Measurements from ENCODE around the gene CHID1.

CHID1 gene

GRCh38 chr11:914204-914603 is 3.6 kb upstream of the CHID1 start:
- Histone ChIP-seq H3K4me1 (ENCODE audit: insufficient read depth, low read length, poor library complexity, severe bottlenecking) (peaks cover 19% of the 10 kb centered on the region), H3K9me2 (replicated peaks; ENCODE audit: low read depth, low read length) (no peaks in the 10 kb centered on the region), H3K9ac (ENCODE audit: low read depth, low read length, poor library complexity, severe bottlenecking) (no peak overlapping the region), H3F3A (ENCODE audit: low read depth) (no peaks in the 10 kb centered on the region), H3K4me3 (ENCODE audit: low read length, poor library complexity, severe bottlenecking) (no peak overlapping the region), H3K9me3 (ENCODE audit: insufficient read depth, low read depth, low read length) (no peaks in the 10 kb centered on the region), H3K27me3 (ENCODE audit: insufficient read depth, low read length, poor library complexity, severe bottlenecking) (no peaks in the 10 kb centered on the region), H3K36me3 (ENCODE audit: insufficient read depth, low read length) (no peaks in the 10 kb centered on the region), H3K4me2 (ENCODE audit: low read depth, low read length, poor library complexity, severe bottlenecking) (no peak overlapping the region), H3K79me2 (ENCODE audit: insufficient read depth, low read length) (peaks cover 14% of the 10 kb centered on the region), H4K20me1 (ENCODE audit: insufficient read depth, low read length, poor library complexity, severe bottlenecking) (peaks cover 5% of the 10 kb centered on the region), H2AFZ (ENCODE audit: low read length) (no peak overlapping the region)
- TF ChIP-seq CTCF (conservative IDR thresholded peaks at IDR 0.05; ENCODE audit: low read length): no peak
- no peak for TF ChIP-seq EZH2phosphoT487 (IDR thresholded peaks at IDR 0.05; ENCODE audit: borderline replicate concordance)

GRCh38 chr11:913043-913442 is 2.4 kb upstream of the CHID1 start:
- no peak overlapping the region for H3K9ac ChIP-seq (ENCODE audit: low read depth, low read length, poor library complexity, severe bottlenecking)
- H3K27me3 ChIP-seq (ENCODE audit: insufficient read depth, low read length, poor library complexity, severe bottlenecking): no peaks in the 10 kb centered on the region
- H3K4me2 ChIP-seq (ENCODE audit: low read depth, low read length, poor library complexity, severe bottlenecking): no peak overlapping the region
- H3K4me3 ChIP-seq (ENCODE audit: low read length, poor library complexity, severe bottlenecking): no peak overlapping the region
- H3K36me3 ChIP-seq (ENCODE audit: insufficient read depth, low read length): no peaks in the 10 kb centered on the region
- peaks cover 5% of the 10 kb centered on the region for H4K20me1 ChIP-seq (ENCODE audit: insufficient read depth, low read length, poor library complexity, severe bottlenecking)
- TF ChIP-seq CTCF (conservative IDR thresholded peaks at IDR 0.05; ENCODE audit: low read length) (no peak), EZH2phosphoT487 (IDR thresholded peaks at IDR 0.05; ENCODE audit: borderline replicate concordance) (no peak)
- no peak overlapping the region for H2AFZ ChIP-seq (ENCODE audit: low read length)
- H3F3A ChIP-seq (ENCODE audit: low read depth): no peaks in the 10 kb centered on the region
- H3K9me3 ChIP-seq (ENCODE audit: insufficient read depth, low read depth, low read length): no peaks in the 10 kb centered on the region
- H3K9me2 ChIP-seq (replicated peaks; ENCODE audit: low read depth, low read length): no peaks in the 10 kb centered on the region
- peaks cover 21% of the 10 kb centered on the region for H3K4me1 ChIP-seq (ENCODE audit: insufficient read depth, low read length, poor library complexity, severe bottlenecking)
- H3K79me2 ChIP-seq (ENCODE audit: insufficient read depth, low read length): peaks cover 25% of the 10 kb centered on the region

GRCh38 chr11:912266-912665 is 1.7 kb upstream of the CHID1 start:
- H3K4me2 ChIP-seq (ENCODE audit: low read depth, low read length, poor library complexity, severe bottlenecking): peak overlapping the region; percentile 84
- H3K79me2 ChIP-seq (ENCODE audit: insufficient read depth, low read length): peaks cover 30% of the 10 kb centered on the region
- H3K4me3 ChIP-seq (ENCODE audit: low read length, poor library complexity, severe bottlenecking): no peak overlapping the region
- peaks cover 21% of the 10 kb centered on the region for H3K4me1 ChIP-seq (ENCODE audit: insufficient read depth, low read length, poor library complexity, severe bottlenecking)
- no peaks in the 10 kb centered on the region for H3K36me3 ChIP-seq (ENCODE audit: insufficient read depth, low read length)
- no peaks in the 10 kb centered on the region for H3K9me3 ChIP-seq (ENCODE audit: insufficient read depth, low read depth, low read length)
- H3K9ac ChIP-seq (ENCODE audit: low read depth, low read length, poor library complexity, severe bottlenecking): peak overlapping the region; percentile 89
- TF ChIP-seq CTCF (conservative IDR thresholded peaks at IDR 0.05; ENCODE audit: low read length): no peak
- peaks cover 5% of the 10 kb centered on the region for H4K20me1 ChIP-seq (ENCODE audit: insufficient read depth, low read length, poor library complexity, severe bottlenecking)
- H3F3A ChIP-seq (ENCODE audit: low read depth): no peaks in the 10 kb centered on the region
- no peak overlapping the region for H2AFZ ChIP-seq (ENCODE audit: low read length)
- H3K9me2 ChIP-seq (replicated peaks; ENCODE audit: low read depth, low read length): no peaks in the 10 kb centered on the region
- H3K27me3 ChIP-seq (ENCODE audit: insufficient read depth, low read length, poor library complexity, severe bottlenecking): no peaks in the 10 kb centered on the region
